Fibroblast of upper back skin (primary cell): ENCODE data around the gene SCN1B.
A peak's percentile ranks its signal among the peaks of the same experiment; 100 is the strongest.
"Not testable (repeated sequence)": the region's sequence is repeated elsewhere in the genome, so short reads cannot be mapped to it uniquely, and the experiment has no call there.

Source experiments
- DNase-seq: peaks from one replicate; pipeline ENCODE4 v3.0.0-alpha.2; 2013

The SCN1B gene

DNA sequence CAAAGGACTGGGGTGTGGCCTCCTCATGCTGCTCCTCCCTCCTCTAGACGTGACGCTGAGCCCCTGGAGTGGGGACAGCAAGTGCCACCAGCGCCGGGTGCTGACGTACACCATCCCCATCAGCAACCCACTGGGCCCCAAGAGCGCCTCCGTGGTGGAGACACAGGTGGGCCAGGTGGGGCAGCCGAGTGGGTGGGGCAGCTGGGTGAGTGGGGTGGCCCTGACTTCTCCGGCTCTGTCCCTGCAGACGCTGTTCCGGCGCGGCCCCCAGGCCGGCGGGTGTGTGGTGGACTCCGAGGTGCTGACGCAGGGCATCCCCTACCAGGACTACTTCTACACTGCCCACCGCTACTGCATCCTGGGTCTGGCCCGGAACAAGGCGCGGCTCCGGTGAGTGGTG, 11.1 kb upstream of the SCN1B start:
- DNase-seq, result no peak

DNA sequence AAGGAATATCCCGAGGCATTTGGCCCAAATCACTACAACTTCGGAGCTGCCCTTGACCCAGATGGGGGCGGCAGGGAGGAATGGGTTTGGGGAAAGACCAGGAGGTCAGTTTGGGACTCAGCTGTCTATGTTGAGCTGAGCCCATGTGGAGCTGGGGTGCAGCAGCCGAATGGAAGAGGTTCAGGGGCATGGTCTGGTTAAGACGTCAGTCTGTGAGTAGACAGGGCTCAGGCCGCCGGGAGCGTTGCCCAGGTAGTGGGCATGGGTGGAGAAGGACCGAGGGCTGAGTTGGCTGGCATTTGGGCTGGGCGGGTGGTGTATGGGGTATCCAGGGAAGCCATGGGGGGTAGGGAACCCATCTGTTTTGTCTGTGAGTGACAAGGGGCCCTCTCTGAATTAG, 9.3 kb upstream of the SCN1B start:
- no peak for DNase-seq

DNA sequence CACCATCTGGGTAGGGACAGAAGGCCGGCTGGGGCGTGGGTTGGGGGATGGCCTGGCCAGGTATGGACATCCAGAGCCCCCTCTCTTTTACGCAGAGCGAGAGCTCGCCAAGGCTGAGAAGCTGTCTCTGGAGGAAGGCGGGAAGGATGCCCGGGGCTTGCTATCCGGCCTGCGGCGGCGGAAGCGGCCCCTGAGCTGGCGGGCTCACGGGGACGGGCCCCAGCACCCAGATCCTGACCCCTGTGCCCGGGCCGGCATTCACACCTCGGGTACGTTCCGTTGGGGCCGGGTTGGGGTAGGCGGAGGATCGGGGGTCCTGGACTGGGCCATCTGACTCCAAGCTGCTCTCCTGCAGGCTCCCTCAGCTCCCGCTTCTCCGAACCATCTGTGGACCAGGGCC, 8.7 kb upstream of the SCN1B start:
- no peak for DNase-seq

DNA sequence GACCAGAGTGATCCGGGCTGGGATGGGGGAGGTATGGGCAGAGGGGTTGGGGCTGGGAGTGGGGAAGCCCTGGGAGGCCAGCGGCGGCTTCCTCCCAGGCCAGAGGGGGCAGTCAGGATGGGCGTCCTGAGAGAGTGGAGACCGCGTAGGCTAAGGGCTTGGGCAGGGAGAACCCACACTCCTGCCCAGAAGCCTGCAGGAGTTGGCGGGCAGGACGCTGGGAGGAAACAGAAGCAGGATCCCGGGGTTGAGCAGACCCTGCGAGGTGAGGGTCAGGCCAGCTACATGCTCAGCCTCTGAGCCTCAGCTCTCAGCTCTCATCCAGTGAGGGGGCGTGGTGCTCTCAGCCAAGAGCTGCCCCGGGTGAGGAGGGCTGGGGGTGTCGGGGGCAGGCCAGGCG, 7.8 kb upstream of the SCN1B start:
- no peak for DNase-seq

DNA sequence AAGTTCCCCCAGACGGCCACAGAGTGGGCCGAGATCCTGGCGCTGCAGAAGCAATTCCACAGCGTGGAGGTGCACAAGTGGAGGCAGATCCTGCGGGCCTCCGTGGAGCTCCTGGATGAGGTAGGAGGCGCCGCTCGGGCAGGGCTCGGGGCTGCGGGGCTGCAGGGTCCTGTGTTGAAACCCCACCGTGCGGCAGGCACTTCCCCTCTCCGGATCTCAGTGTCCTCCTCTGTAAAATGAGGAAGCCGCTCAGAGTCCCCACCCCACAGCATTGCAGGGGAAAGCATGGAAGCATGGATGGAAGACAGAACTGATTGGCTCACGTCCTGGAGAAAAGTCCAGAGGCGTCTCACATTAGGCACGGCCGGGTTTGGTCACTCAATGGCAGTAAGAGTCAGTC, 6.8 kb upstream of the SCN1B start:
- DNase-seq, result no peak

DNA sequence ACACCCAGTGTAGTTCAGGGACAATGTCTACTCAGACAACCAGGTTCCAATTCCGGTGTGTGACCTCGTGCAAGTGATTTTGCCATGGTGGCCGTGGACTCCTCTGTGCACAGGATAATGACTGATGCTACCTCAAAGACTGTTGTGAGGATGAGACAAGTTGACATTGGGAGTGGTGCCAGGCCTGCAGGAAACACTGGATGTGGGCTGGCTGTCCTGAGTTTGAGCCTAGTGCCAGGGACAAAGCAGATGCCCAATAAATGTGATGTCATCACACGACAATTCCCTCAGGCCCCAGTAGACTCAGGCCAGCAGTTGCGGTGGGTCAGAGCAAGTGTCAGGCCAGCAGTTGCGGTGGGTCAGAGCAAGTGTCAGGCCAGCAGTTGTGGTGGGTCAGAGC, 6.2 kb upstream of the SCN1B start:
- DNase-seq, result no peak

DNA sequence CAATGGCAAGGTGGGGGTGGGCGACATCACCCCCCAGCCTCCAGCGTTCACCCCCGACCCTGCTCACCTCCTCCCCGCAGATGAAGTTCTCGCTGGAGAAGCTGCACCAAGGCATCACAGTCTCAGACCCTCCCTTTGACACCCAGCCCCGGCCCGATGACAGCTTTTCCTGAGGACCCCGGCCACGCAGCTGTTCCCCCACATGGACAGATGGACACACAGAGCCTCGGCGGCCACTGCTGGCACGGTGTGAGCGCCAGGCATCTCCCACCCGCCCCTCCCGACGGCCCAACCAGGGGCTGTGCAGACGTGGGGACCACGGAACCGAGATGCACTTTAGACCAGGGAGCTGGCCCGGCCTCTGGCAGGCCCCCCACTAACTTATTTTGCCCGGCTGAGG, 4.3 kb upstream of the SCN1B start:
- DNase-seq, result no peak

DNA sequence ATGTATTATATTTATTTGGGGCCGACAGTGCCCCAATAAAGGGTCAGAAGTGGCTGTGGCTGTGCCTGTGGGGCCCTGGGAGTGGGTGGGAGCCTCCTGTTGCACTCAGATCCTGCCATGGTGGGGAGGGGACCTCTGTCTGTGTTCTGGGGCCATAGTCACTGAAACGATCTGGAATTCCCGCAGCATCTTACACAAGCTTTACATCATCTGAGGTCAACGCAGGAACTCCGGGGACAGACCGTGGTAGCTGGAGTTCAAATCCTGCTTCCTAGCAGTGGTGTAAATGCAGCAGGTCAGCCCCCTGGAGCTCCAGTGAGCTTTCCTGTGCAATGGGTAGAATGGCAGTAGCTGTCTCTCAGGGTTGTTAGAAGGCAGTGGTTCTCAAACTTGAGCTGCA, 3.9 kb upstream of the SCN1B start:
- DNase-seq, result no peak

DNA sequence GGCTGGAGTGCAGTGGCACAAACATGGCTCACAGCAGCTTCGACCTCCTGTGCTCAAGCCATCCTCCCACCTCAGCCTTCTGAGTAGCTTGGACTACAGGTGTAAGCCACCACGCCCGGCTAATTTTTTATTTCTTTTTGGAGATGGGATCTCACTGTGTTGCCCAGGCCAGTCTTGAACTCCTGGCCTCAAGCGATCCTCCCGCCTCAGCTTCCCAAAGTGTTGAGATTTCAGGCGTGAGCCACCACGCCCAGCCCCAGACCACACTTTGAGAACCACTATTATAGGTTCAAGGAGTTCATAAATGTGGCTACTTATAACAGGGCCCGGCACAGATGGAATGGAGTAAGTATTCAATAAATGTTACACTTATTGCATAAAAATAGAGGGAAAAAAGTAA, 3.3 kb upstream of the SCN1B start:
- DNase-seq, result no peak

DNA sequence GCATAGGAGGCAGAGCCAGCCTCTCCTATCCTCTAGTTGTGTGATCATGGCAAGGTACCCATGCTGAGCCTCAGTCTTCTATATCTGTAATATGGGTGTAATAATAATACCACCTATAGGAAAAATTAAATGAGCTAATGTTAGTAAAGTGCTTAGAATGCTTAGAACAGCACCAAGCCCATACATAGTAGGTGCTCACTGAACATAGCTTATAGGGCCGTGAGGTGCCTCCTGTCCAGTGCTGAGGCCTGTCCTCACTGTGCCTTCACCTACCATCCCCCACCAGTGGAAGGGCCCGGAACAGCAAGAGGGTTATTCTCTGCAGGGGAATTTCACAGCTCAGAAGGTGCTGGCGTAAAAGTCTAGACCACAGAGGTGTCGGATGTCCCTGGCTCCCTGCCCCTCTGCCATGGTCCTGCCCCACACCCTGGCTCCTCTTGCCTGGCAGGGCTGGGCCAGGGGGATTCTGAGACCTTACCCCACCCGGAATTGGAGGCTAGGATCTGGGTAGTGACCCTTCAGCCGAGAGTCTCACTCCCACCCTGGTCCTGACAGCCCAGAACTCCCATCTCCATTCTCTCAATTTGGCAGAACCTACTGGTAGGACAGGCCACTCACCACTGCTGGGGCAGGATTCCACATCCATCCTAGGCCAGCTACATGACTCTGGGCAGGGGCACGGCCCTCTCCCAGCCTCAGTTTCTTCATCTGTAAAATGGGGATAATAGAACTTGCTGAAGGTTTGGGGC, 2.2 kb upstream of the SCN1B start:
- peak; percentile 34 for DNase-seq

DNA sequence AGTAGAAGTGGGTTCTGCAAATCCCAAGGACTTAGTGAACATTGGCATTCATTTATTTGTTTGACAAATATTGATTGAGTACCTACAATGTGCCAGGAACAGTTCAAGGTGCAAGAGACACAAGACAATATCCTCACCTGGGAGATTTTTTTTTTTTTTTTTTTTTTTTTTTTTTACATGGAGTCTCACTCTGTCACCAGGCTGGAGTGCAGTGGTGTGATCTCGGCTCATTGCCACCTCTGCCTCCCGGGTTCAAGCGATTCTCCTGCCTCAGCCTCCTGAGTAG, 1.7 kb upstream of the SCN1B start:
- DNase-seq, result not testable (repeated sequence)

DNA sequence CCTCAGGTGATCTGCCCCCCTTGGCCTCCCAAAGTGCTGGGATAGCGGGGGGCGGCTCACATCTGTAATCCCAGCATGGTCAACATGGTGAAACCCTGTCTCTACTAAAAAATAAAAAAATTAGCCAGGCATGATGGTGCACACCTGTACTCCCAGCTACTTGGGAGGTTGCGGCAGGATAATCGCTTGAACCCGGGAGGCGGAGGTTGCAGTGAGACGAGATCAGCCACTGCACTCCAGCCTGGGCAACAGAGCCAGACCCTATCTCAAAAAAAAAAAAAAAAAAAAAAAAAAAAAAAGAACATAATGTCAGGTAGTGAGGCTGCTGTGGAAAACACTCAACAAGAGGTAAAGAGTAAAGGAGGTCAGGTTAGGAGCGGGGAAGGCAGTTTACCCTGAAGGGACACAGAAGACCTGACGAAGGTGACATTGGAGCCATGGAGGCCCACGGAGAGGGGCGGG, 964 bp upstream of the SCN1B start:
- not testable (repeated sequence) for DNase-seq

DNA sequence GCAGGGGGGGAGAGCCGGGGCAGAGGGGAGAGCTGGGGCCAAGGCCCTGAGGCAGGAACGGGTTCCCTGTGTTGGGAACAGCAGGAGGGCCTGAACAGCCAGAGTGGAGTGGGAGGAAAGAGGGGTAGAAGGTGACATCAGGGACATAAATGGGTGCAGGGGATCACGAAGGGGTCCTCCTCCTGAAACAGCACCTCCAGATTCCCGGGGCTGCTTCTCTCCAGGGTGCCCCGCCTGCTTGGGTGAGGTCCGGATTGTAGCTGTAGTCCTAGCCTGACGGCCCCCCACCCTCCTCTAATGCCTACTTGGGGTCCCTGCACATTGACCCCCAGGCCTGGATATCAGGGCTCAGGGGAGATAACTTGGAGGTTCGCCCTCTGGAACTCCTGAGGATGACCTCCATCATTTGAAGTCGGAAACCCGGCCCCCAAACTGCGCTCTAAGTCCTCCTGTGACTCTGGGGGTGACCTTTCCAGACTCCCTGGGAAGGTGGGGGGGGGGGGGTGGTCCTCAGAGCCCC, 473 bp upstream of the SCN1B start:
- no peak for DNase-seq

DNA sequence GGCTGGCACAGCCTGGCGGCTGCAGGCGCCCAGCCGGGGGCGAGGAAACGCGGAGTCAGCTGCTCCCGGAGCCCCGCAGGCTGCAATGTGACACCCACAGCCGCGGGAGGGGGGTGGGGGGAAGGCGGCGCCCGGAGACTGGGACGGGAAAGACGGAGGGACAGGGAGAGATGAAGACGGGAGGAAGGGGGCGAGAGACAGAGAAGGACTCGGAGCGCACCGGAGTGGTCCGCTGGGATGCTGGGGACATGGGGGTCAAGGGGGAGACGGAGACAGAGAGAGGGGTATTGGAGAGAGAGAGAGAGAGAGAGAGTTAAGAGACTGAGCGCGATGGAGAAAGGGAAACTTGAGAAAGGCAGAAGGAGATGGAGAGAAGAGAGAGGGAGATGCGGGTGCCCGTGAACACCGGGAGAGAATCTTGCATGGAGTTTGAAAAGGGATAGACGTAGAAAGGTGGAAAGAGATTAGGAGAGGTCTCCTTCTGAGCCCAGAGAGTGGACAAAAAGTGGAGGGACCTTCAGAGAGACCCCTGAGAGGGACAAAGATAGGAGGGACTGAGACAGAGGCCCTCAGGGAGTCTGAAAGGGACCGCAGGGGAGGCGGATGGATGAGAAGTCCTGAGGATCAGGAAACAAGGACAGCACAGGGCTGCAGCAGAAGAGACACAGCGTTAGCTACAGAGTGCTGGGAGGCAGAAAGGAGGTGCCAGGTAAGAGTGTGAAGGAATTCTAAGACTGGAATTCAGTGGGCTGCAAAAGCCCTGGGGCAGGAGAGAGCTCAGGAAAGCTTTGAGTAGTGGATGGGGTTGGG, 1.0 kb downstream of the SCN1B start:
- DNase-seq, result peak; percentile 16

DNA sequence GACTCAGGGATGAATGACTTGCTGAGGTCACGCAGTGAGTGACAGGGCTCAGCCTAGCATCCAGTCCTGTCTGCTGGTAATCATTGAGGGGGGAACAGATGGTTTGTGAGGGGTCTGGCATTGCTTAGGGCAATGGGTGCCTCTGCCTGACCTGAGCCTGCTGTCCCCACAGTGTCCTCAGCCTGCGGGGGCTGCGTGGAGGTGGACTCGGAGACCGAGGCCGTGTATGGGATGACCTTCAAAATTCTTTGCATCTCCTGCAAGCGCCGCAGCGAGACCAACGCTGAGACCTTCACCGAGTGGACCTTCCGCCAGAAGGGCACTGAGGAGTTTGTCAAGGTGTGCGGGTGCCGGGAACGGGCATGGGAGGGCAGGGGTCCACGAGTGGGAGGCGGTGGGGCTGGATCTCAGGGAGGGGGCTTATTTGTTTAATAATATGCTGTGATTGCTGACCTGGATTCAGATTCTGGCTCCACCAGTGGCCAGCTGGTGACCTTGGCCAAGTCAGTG, 2.1 kb downstream of the SCN1B start:
- DNase-seq, result no peak

DNA sequence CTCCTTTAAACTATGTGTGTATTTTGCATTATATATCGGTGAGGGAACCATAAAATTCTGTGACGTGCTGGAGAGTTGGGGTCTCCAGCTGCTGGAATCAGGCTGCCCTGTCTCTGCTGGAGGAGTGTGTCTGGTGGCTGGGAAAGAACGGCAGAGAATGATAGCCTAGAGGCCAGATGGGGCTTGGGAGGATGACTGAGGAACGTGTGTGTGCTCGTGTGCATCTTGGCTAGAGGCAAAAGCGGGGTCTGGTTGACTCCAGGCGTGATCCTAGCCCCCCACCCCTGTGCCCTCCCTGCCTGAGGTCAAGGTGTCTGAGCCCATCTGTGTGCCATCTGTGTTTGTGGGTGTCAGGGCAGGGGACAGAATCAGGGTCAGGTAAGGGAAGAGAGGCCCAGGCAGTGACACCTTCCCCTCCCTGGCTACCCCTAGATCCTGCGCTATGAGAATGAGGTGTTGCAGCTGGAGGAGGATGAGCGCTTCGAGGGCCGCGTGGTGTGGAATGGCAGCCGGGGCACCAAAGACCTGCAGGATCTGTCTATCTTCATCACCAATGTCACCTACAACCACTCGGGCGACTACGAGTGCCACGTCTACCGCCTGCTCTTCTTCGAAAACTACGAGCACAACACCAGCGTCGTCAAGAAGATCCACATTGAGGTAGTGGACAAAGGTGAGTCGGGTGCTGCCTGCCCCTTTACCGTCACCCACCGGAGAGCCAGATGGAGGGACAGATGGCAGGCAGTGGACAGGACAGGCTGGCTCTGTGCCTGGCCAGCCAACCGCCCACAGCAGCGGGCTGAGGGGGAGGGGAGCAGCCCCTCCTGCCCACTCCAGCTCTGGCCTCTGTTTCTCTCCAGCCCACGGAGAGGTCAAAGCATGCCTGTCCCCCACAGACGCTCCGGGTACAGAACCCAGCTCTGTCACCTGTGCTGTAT, 3.1 kb downstream of the SCN1B start:
- DNase-seq, result no peak

DNA sequence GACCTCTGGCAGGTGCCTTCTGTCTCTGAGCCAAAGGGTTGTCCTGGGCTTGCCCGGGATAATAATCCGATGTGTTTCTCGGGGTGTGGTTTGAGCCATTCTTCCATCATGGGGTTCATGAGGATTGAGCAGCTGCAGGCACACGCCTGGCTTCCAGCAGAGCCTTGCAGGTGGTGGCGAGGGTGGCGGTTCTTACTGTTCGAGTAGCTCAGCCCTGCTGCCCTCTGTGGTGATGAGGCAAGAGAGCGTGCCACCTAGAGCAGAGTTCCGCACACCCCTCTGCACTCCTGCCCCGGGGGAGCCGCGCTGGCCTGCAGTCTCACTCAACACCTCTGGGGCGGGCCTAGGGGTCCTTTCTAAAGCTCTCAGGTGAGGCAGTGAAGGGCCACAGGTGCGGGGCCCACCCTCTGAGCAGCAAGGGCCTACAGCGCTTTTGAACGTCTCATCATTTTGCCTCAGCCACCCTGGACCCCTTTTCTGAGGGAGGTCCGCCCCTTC, 3.8 kb downstream of the SCN1B start:
- no peak for DNase-seq

DNA sequence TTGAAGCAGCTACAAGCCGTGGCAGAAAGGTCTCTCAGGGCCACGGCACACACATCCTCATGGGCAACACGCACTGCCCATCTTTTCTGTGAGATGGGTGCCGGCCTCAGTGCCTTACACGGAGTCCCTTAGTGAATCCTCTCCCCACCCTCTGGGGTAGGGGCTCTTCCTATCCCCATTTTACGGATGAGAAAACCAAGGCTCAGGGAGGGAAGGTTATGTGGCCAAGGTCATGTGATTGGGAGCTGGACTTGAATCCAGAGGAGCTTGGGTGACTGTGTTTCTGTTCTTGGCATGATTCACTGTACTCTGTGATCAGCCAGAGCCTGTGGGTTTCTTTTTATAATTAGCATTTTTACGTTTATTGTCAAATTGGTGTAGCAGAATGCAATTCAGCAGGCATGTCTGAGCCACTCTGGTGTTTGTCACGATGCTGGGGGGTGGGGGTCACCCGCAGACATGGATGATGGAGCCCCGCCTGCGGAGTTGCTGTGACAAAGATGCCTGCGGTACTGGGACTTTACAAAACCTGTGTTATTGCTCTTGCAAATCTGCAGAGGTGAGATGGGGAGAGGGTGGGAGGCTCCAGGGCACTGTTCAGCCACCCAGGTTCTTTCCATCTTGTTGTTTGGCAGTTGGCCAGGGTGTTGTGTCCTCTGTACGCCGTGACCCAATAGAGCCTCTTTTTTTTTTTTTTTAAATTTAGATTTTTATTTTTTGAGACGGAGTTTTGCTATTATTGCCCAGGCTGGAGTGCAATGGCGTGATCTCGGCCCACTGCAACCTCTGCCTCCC, 4.5 kb downstream of the SCN1B start:
- DNase-seq, result no peak

DNA sequence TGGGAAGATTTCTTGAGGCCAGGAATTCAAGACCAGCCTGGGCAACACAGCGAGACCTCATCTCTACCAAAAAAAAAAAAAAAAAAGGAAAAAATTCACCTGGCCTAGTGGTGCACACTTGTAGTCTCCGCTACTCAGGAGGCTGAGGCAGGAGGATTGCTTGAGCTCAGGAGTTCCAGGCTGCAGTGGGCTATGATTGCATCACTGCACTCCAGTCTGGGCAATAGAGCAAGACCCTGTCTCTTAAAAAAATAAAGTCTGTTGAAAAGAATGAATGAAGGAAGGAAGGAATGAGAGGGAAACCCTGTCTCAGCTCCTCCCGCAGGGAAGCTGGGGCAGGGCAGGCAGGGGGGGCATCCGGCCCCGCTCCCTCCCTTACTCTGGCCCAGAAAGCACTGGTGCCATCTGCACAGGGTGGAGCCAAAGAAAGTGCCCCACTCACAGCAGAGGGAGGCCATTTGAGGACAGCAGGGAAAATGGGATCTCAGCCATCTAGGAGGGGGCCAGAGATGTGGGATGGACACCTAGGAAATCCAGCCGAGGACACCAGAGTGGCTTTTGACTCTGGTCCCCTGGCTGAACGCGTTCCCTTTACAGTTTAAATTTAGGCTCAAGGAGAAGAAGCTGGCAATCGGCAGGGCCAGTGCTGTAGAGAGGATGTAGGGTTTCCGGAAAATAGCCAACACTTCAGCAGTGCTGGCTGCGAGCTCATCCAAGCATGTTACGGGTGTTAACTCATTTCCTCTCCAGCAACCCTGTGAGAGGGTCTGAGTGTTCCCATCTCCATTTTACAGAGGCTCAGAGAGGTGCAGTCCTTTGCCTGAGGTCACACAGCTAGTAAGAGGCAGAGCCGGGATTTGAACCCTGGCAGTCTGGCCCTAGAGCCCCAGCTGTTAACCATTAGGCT, 7.7 kb downstream of the SCN1B start:
- no peak for DNase-seq

DNA sequence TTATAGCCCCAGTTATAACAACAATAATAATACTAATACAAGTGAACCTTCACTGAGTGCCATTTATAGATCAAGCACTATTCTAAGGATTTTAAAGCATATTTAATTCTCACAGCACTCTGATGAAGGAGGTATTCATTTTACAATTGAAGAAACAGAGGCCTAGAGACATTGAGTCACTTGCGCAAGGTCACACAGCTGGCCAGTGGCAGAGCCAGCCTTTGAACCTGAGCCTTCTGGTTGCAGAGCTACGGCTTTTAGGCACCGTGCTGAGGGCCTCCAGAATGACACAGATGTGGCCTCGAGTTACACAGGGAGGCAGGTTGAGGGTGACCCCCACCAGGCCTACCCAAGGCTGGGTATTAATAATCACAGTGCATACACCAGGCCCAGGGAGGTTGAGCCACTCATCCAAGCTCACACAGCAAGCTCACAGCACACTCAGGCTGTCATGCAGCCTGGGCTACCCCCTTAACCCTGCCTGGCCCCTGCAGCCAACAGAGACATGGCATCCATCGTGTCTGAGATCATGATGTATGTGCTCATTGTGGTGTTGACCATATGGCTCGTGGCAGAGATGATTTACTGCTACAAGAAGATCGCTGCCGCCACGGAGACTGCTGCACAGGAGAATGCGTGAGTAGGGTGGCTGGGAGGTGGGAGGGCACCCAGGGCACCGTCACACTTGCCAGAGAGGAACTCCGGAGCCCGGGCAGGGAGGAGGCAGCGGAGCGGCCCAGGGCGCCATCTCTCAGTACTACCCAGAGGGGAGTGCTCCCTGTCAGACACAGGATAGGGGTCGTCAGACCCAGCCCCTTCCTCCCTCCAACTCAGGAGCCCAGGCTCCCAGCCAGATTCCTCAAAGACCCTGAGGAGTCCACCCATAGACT, 8.6 kb downstream of the SCN1B start:
- peak; percentile 36 for DNase-seq
